BJ (cell line): ENCODE results near the gene ANKRD53. TPM values are rescaled to one million over a fixed set of nuclear protein-coding genes. Genes with fewer than 3 reads are reported as not detected.

Experiments used
- CTCF ChIA-PET: fragments of 350-600 bp; formaldehyde crosslinking; extraction: SDS; loops from one replicate; lab custom pipeline; 2021; ENCODE audit warnings: antibody characterized with exemption, inconsistent platforms; lab: Yijun Ruan, JAX
- POLR2A ChIA-PET: fragments of 300-600 bp; sonication (Branson Sonifier 250); formaldehyde crosslinking; extraction: SDS; loops from one replicate; lab custom pipeline; 2021; ENCODE audit warnings: antibody characterized with exemption; lab: Charles Lee
- DNase-seq: peaks from one replicate; pipeline ENCODE4 v3.0.0-alpha.2; 2011; ENCODE audit warnings: low read depth
- H3K27me3 ChIP-seq: 2 replicates; pipeline ENCODE4 v1.6.0; 2011; ENCODE audit warnings: low read length; ENCODE audit not compliant: control insufficient read depth, insufficient read depth
- H3K36me3 ChIP-seq: 2 replicates; pipeline ENCODE4 v1.5.1; 2011; ENCODE audit warnings: low read length; ENCODE audit not compliant: control insufficient read depth, insufficient read depth
- H3K4me3 ChIP-seq: 2 replicates; pipeline ENCODE4 v1.5.1; 2011; ENCODE audit warnings: low read depth, mild to moderate bottlenecking, control low read depth, low read length
- CTCF ChIP-seq: IDR thresholded peaks from 2 replicates; pipeline ENCODE4 v1.5.1; 2011; ENCODE audit warnings: low read depth, mild to moderate bottlenecking, control low read depth, inconsistent platforms, low read length, moderate library complexity; ENCODE audit not compliant: insufficient read depth
- polyA plus RNA-seq: library from polyadenylated mRNA; depleted of rRNA; stranded (reverse); fragments of >200 nt; gene quantifications from 2 replicates; pipeline ENCODE4 v1.2.3, GENCODE V29; 2011

Gene ANKRD53
- polyA plus RNA-seq, 1 experiment = 0.43 TPM

GRCh38 chr2:70962211-70962884, 16.1 kb upstream of the ANKRD53 start:
- Histone ChIP-seq H3K27me3 (peaks cover 1% of the 10 kb centered on the region; the same call in 1 of the 2 replicates), H3K36me3 (no peaks in the 10 kb centered on the region), H3K4me3 (no peak overlapping the region)
- no peak for TF ChIP-seq CTCF
- POLR2A ChIA-PET = no interaction called here
- DNase-seq = no peak
- CTCF ChIA-PET = interaction anchor here (1.0 to 6.3 kb wide), 5 partner anchors 15 to 139 kb away, joined by 3 to 46 read pairs (median 18); partner anchors contain the start of gene ANKRD53

- CTCF ChIA-PET = interaction anchor here (1.4 to 6.3 kb wide), 11 partner anchors 9 to 138 kb away, joined by 3 to 46 read pairs (median 10); partner anchors contain the start of genes ANKRD53 and NAGK
- DNase-seq = no peak
- H3K4me3 ChIP-seq = no peak overlapping the region
- peaks cover 1% of the 10 kb centered on the region; the same call in 1 of the 2 replicates for H3K27me3 ChIP-seq
- POLR2A ChIA-PET = no interaction called here
- H3K36me3 ChIP-seq = no peaks in the 10 kb centered on the region
- no peak for TF ChIP-seq CTCF
Observed at GRCh38 chr2:70962885-70963878, 15.2 kb upstream of the ANKRD53 start.

- POLR2A ChIA-PET = no interaction called here
- CTCF ChIA-PET = interaction anchor here (0.7 to 6.3 kb wide), 14 partner anchors 9 to 107 kb away, joined by 3 to 46 read pairs (median 6); partner anchors contain the start of genes ANKRD53 and NAGK
- DNase-seq = no peak
- no peaks in the 10 kb centered on the region for H3K36me3 ChIP-seq
- peaks cover 1% of the 10 kb centered on the region; the same call in 1 of the 2 replicates for H3K27me3 ChIP-seq
- no peak overlapping the region for H3K4me3 ChIP-seq
- TF ChIP-seq CTCF = no peak
Observed at GRCh38 chr2:70964133-70964532, 14.3 kb upstream of the ANKRD53 start.

GRCh38 chr2:70964596-70965386, 13.6 kb upstream of the ANKRD53 start:
- no peaks in the 10 kb centered on the region for H3K36me3 ChIP-seq
- POLR2A ChIA-PET = no interaction called here
- peak; percentile 83 for TF ChIP-seq CTCF
- H3K27me3 ChIP-seq = peaks cover 1% of the 10 kb centered on the region; the same call in 1 of the 2 replicates
- CTCF ChIA-PET = interaction anchor here (0.7 to 6.3 kb wide), 17 partner anchors 9 to 188 kb away, joined by 3 to 46 read pairs (median 5); partner anchors contain the start of genes ANKRD53 and NAGK
- H3K4me3 ChIP-seq = peak overlapping the region; percentile 37
- DNase-seq = no peak
